PC-3 (cell line): ENCODE measurements around the gene BPIFB3. TPM values are rescaled to one million over a fixed set of nuclear protein-coding genes. Genes with fewer than 3 reads are reported as not detected.

Experiments
- ATAC-seq: fragments of 200-7000 bp; cut with Tn5 transposase; 2 replicates; pipeline ENCODE4 v1.9.1; 2020; ENCODE audit warnings: mild to moderate bottlenecking, moderate library complexity
- BruUV-seq: library from RNA; stranded (reverse); fragments of 400-500 nt; replicated peaks from 2 replicates; lab custom pipeline; 2021; lab: Mats Ljungman, UMichigan
- CTCF ChIA-PET: fragments of 300-600 bp; sonication (Branson Sonifier 250); formaldehyde crosslinking; loops from one replicate; lab custom pipeline; 2022; ENCODE audit warnings: antibody characterized with exemption; lab: Charles Lee
- POLR2A ChIA-PET: fragments of 300-600 bp; sonication (Branson Sonifier 250); formaldehyde crosslinking; loops from one replicate; lab custom pipeline; 2022; ENCODE audit warnings: antibody characterized with exemption; ENCODE audit not compliant: unreplicated experiment; lab: Charles Lee
- DNase-seq: peaks from one replicate; pipeline ENCODE4 v3.0.0-alpha.2; 2015
- H2AFZ ChIP-seq: fragments of 300-600 bp; sonication (generic); 2 replicates; pipeline ENCODE4 v1.6.0; 2016; ENCODE audit warnings: antibody characterized with exemption, low read length
- H3F3A ChIP-seq: fragments of 300-600 bp; sonication (generic); one replicate; pipeline ENCODE4 v1.6.0; 2017; ENCODE audit warnings: antibody characterized with exemption, low read length, control low read depth, mild to moderate bottlenecking; ENCODE audit not compliant: unreplicated experiment
- H3K27ac ChIP-seq: fragments of 300-600 bp; sonication (generic); 2 replicates; pipeline ENCODE4 v1.5.1; 2016; ENCODE audit warnings: mild to moderate bottlenecking, low read length
- H3K27me3 ChIP-seq: fragments of 300-600 bp; sonication (generic); 2 replicates; pipeline ENCODE4 v1.6.1; 2016; ENCODE audit warnings: low read length, mixed read lengths
- H3K36me3 ChIP-seq: fragments of 300-600 bp; sonication (generic); 2 replicates; pipeline ENCODE4 v1.6.1; 2016; ENCODE audit warnings: low read depth, mixed run types, low read length, mixed read lengths
- H3K4me1 ChIP-seq: fragments of 300-600 bp; sonication (generic); 2 replicates; pipeline ENCODE4 v1.5.1; 2016; ENCODE audit warnings: low read length; ENCODE audit not compliant: insufficient read depth
- H3K4me2 ChIP-seq: fragments of 300-600 bp; sonication (generic); 2 replicates; pipeline ENCODE4 v1.6.0; 2016; ENCODE audit warnings: low read length
- H3K4me3 ChIP-seq: fragments of 300-600 bp; sonication (generic); 2 replicates; pipeline ENCODE4 v1.5.1; 2016; ENCODE audit warnings: mild to moderate bottlenecking, low read length, mixed read lengths
- H3K79me2 ChIP-seq: fragments of 300-600 bp; sonication (generic); 2 replicates; pipeline ENCODE4 v1.6.1; 2017; ENCODE audit warnings: low read length, mixed read lengths
- H3K9ac ChIP-seq: fragments of 300-600 bp; sonication (generic); 2 replicates; pipeline ENCODE4 v1.6.0; 2016; ENCODE audit warnings: mild to moderate bottlenecking, low read length
- H3K9me2 ChIP-seq: fragments of 300-600 bp; sonication (generic); replicated peaks from 2 replicates; pipeline ENCODE4 v1.6.1; 2016; ENCODE audit warnings: mixed run types, low read length, mixed read lengths
- H3K9me3 ChIP-seq: fragments of 300-600 bp; sonication (generic); 2 replicates; pipeline ENCODE4 v1.6.1; 2016; ENCODE audit warnings: low read length, mixed read lengths
- H4K20me1 ChIP-seq: fragments of 300-600 bp; sonication (generic); 2 replicates; pipeline ENCODE4 v1.6.1; 2016; ENCODE audit warnings: low read length, mixed read lengths
- CTCF ChIP-seq: fragments of 300-600 bp; sonication (generic); conservative IDR thresholded peaks from 2 replicates; pipeline ENCODE4 v1.5.1; 2017; ENCODE audit warnings: antibody characterized with exemption, low read depth, mild to moderate bottlenecking, low read length
- EZH2 ChIP-seq: fragments of 300-600 bp; sonication (generic); IDR thresholded peaks from one replicate; pipeline ENCODE4 v1.6.1; 2017; ENCODE audit warnings: antibody characterized with exemption, mild to moderate bottlenecking, low read length; ENCODE audit not compliant: unreplicated experiment
- EZH2phosphoT487 ChIP-seq: fragments of 300-600 bp; sonication (generic); IDR thresholded peaks from 2 replicates; pipeline ENCODE4 v1.6.1; 2018; ENCODE audit warnings: mild to moderate bottlenecking, antibody characterized with exemption, low read length, borderline replicate concordance
- intact Hi-C: fragments of 100-400 bp; cut with micrococcal nuclease; formaldehyde crosslinking; loops from 2 replicates; pipeline ENCODE4 v1.9.0; 2023
- total RNA-seq: library from RNA; depleted of rRNA; stranded (reverse); fragments of >200 nt; gene quantifications from 2 replicates; pipeline ENCODE4 v1.2.3, GENCODE V29; 2014

Gene BPIFB3
- total RNA-seq, 1 experiment from 2014 or later = not detected

- ChIA-PET CTCF (no interaction called here), POLR2A (no interaction called here)
- no peak overlapping the region for H2AFZ ChIP-seq
- H3K27me3 ChIP-seq = peaks cover 15% of the 10 kb centered on the region; the same call in 1 of the 2 replicates
- TF ChIP-seq EZH2phosphoT487 (no peak), CTCF (no peak), EZH2 (no peak)
- DNase-seq = no peak
- intact Hi-C loops = no loop called here
- no peaks in the 10 kb centered on the region for H3K79me2 ChIP-seq
- no peak overlapping the region for H3K4me2 ChIP-seq
- H3K27ac ChIP-seq = no peak overlapping the region
- BruUV-seq = no TSS peak
- no peaks in the 10 kb centered on the region for H4K20me1 ChIP-seq
- no peaks in the 10 kb centered on the region for H3F3A ChIP-seq
- H3K4me3 ChIP-seq = no peak overlapping the region
- no peaks in the 10 kb centered on the region for H3K4me1 ChIP-seq
- ATAC-seq = no peak
- peaks cover 4% of the 10 kb centered on the region; the same call in 1 of the 2 replicates for H3K9me3 ChIP-seq
- no peaks in the 10 kb centered on the region for H3K9me2 ChIP-seq
- H3K9ac ChIP-seq = no peak overlapping the region
- H3K36me3 ChIP-seq = no peaks in the 10 kb centered on the region
Measured at GRCh38 chr20:33046412-33046811, 7.3 kb upstream of the BPIFB3 start.

GRCh38 chr20:33051333-33051732 lies 2.4 kb upstream of the BPIFB3 start:
- H3K4me3 ChIP-seq = no peak overlapping the region
- H3K9me3 ChIP-seq = 0 out of 2 replicates have a peak, but pooled peaks cover 4% of the 10 kb centered on the region
- H3F3A ChIP-seq = no peaks in the 10 kb centered on the region
- BruUV-seq = no TSS peak
- H3K9me2 ChIP-seq = no peaks in the 10 kb centered on the region
- peaks cover 43% of the 10 kb centered on the region for H3K27me3 ChIP-seq
- TF ChIP-seq CTCF (no peak), EZH2phosphoT487 (no peak), EZH2 (no peak)
- H3K4me2 ChIP-seq = no peak overlapping the region
- H3K36me3 ChIP-seq = no peaks in the 10 kb centered on the region
- H3K4me1 ChIP-seq = no peaks in the 10 kb centered on the region
- intact Hi-C loops = no loop called here
- no peak overlapping the region for H2AFZ ChIP-seq
- no peak overlapping the region for H3K27ac ChIP-seq
- ATAC-seq = no peak
- ChIA-PET POLR2A (no interaction called here), CTCF (no interaction called here)
- H3K79me2 ChIP-seq = no peaks in the 10 kb centered on the region
- no peaks in the 10 kb centered on the region for H4K20me1 ChIP-seq
- H3K9ac ChIP-seq = no peak overlapping the region
- DNase-seq = no peak

GRCh38 chr20:33054381-33054780 lies 678 bp downstream of the BPIFB3 start:
- BruUV-seq = no TSS peak
- DNase-seq = no peak
- H3K27me3 ChIP-seq = peaks cover 37% of the 10 kb centered on the region
- H3K9ac ChIP-seq = no peak overlapping the region
- no peak overlapping the region for H3K4me2 ChIP-seq
- TF ChIP-seq CTCF (no peak), EZH2phosphoT487 (no peak), EZH2 (no peak)
- H3K27ac ChIP-seq = no peak overlapping the region
- POLR2A ChIA-PET = no interaction called here
- no peaks in the 10 kb centered on the region for H3F3A ChIP-seq
- H4K20me1 ChIP-seq = no peaks in the 10 kb centered on the region
- CTCF ChIA-PET = no interaction called here
- H3K4me1 ChIP-seq = no peaks in the 10 kb centered on the region
- no peaks in the 10 kb centered on the region for H3K36me3 ChIP-seq
- intact Hi-C loops = no loop called here
- no peak for ATAC-seq
- H3K79me2 ChIP-seq = no peaks in the 10 kb centered on the region
- H3K4me3 ChIP-seq = no peak overlapping the region
- no peaks in the 10 kb centered on the region for H3K9me2 ChIP-seq
- no peaks in the 10 kb centered on the region for H3K9me3 ChIP-seq
- no peak overlapping the region for H2AFZ ChIP-seq
